GM21390 (cell line): ENCODE data around the gene ABHD6.
"Not testable (repeated sequence)": the region's sequence is repeated elsewhere in the genome, so short reads cannot be mapped to it uniquely, and the experiment has no call there.

Experiments
- ATAC-seq: cut with Tn5 transposase; IDR thresholded peaks from one replicate; pipeline ENCODE4 v1.9.1; 2021; ENCODE audit not compliant: unreplicated experiment

The ABHD6 gene

DNA sequence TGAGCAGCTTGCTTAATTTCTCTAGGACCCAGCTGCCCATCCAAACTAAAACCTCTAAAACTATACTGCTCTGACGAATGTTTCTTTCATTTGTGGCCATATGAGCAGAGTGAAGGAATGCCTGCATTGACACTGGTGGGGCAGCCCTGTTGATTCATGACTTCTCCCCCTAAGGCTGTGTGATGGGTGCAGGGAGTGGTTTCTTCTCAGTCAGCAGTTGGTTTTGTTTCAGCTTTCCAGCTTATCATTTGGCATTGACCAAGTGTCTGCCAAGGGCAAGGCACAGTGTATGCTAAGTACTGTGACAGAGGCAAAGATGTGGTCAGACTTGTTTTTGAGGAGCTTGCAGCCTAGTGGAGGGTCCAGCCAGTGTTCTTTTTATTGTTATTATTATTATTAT lies 4.7 kb downstream of the ABHD6 start:
- ATAC-seq, result no peak

DNA sequence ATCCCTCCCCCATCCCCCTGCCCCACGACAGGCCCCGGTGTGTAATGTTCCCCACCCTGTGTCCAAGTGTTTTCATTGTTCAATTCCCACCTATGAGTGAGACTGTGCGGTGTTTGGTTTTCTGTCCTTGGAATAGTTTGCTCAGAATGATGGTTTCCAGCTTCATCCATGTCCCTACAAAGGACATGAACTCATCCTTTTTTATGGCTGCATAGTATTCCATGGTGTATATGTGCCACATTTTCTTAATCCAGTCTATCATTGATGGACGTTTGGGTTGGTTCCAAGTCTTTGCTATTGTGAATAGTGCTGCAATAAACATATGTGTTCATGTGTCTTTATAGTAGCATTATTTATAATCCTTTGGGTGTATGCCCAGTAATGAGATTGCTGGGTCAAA lies 5.3 kb downstream of the ABHD6 start:
- not testable (repeated sequence) for ATAC-seq

DNA sequence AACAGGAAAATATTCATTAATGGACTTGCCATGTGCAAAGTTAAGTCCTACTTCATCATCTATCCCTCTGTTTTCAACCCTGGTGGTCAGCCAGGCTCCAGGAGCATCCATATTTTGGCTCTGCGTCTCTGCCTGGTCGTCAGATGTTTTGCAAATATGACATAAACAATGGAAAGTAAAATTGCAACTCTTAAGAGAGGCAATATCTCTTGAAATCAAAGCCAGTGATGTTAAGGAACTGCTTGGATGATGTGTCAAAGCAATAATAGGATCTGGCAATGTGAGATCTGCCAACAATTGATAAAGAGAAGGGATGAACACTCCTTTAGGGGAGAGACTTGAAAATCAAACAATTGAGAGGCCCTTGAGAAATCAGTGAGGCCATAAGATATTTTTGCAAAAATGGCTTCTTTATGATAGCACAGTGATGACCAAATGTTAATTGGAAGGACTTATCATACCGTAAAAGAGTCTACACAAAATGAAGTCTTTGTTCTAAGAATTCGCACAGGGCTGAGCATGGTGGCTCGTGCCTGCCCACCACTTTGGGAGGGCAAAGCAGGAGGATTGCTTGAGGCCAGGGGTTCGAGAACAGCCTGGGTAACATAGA lies 6.5 kb downstream of the ABHD6 start:
- ATAC-seq, result no peak

DNA sequence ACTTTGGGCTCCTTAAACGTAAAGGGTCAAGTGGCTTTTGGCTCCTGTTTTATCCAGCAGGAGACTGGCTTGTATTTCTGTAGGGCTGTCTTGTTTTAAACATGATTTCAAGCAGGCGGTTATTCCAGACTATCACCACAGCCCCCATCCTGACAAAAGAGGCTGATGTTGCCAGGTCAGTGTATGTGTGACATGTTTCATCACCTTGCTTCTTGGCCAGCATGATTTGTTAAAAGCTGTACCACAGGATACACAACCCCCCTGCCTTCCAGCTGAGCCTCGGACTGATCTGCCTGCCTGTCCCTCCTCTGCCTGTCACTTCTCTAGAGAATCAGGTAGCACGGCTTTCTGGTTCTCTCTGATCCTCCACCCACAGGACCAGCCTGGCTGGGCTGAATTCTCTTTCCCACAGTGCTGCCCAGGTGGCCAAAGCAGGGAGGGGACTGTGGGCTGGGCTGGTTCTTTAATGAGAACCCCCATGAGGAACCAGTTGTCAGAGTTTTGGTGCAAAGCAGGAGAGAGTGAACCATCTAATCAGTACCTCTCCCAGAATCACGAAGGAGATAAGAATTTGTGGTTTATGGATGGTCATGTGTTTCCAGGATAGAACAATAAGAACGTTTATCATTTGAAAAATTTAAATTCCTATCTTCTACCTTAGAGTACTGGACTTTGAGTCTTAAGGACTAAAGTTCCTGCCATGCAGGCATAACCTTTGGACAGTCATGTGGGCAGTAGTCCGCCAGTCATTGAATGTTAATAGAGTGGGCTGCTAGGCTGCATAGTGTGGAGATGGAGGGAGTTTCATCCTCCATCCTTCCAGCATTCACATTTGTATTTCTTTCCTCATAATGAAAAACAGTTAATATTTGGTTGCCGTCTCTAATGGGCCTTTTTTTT lies 8.8 kb downstream of the ABHD6 start:
- ATAC-seq, result no peak

DNA sequence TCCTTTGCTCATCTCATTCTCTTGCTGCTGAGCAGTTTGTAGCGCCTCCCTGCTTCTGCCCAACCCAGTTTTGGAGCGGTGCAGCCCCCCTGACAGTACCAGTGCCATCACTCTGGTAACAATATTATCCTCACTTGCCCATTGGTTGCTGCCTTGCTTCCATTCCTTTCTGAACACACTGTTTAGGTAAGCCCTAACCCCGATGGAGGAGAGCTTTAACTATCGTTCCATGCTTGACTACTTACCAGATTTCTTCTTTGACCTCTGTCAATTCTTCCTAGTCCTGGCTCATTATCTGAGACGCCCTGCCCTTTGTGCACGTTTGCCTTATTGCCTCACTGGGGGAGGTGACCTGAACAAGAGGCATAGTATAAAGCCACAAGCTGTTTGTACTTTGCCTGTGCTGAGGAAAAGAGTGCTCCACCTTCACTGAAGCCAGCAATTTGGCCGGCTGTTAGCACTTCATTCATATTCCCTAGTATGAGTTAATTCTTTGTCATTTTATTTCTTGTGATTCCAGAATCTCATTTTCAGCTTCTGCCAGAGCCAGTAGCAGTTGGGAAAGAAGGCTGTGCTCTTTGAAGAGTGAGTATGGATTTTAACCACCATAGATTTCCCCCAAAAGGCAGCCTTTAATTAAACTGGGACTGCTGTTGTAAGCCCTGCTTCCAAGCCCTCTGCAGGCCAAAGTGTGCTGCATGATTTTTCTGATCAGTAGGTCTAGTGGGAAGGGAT lies 11.9 kb downstream of the ABHD6 start:
- ATAC-seq, result no peak

DNA sequence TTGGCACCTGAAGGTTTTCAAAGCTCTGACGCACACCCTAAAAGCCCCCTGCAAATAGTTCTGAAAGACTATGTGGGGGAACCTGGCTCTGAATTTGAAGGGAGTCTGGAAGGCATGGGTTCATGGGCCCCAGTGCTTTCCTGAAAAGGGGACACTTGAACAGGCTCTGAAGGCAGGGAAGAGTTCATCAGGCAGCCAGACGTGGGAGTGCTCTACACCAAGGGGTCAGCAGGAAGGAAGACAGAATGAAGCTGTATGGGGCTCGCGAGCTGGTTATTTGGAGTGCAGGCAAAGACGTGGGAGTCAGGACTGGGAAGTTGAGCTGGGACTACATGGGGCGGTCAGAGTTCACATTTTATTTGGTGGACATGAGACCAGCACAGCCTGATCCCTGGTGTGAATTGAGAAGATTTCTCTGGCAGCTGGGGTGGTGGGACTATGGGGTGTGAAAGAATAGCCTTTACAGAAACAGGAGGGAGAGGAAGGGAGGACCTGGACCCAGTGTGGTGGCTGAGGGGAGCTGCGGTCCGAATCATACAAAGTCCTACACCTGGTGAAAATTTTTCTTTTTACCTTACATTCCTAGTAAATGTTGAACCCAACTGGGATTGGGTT lies 12.6 kb downstream of the ABHD6 start:
- no peak for ATAC-seq

DNA sequence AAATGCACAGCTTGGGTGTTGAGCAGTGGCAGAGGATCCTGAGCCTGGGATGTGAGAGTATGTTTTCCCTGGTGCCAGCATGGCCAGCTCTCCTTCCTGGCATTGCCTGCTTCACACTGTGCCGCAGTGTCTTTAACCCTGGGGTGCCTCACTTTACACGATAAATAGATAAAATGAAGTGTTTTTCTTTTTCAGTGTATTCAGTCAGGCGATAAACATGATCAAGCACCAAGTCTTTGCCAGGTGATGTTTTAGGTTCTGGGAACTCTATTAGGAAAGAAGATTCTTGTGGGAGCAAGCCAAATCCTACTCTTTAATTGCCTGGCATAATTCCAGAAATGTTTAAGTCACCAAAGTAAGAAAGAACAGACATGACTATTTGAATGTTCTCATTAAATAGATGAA lies 14.0 kb downstream of the ABHD6 start:
- ATAC-seq, result no peak

DNA sequence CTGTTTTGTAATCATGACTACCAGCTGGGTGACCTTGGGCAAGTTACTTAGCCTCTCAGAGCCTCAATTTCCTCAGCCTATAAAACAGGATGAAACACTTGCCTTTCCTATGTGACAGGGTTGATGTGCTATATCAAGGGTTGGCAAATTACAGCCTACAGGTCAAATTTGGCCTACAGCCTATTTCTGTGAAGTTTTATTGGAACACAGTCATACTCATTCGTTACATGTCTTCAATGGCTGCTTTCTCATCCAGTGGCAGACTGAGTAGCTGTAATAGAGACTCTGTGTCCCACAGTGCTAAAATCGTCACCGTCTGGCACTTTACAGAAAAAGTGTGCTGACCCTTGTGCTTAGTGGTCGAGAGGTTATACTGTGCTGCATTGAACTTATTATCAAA lies 16.6 kb downstream of the ABHD6 start:
- no peak for ATAC-seq

DNA sequence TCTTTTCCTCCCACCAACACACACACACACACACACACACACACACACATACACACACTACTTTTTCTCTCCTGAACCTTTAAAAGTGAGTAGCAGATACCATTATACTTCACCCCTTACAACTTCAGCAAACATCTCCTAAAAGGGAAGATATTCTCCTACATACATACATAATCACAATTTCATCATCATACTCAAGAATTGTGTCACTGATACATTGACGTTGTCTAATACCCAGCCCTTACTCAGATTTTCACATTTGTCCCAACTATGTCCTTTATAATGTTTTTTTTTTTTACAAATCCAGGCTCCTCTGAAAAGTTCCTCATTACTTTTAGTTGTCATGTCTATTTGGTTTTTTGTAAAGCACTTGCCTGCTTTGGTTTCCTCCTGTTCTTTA lies 18.5 kb downstream of the ABHD6 start:
- no peak for ATAC-seq

DNA sequence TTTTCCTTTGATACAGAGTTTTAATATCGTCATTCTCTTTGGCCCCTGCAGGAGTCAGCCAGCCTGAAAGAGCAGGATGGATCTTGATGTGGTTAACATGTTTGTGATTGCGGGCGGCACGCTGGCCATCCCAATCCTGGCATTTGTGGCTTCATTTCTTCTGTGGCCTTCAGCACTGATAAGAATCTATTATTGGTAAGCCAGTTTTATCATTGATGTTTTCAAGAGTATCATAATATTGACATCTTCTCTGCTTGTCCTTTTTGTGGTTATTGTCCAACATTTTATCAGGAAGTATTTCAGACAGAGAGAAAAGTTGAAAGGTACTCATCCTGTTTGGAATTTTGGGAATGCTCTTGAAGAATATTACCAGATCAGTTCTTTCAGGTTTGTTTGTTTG lies 18.9 kb downstream of the ABHD6 start:
- no peak for ATAC-seq

DNA sequence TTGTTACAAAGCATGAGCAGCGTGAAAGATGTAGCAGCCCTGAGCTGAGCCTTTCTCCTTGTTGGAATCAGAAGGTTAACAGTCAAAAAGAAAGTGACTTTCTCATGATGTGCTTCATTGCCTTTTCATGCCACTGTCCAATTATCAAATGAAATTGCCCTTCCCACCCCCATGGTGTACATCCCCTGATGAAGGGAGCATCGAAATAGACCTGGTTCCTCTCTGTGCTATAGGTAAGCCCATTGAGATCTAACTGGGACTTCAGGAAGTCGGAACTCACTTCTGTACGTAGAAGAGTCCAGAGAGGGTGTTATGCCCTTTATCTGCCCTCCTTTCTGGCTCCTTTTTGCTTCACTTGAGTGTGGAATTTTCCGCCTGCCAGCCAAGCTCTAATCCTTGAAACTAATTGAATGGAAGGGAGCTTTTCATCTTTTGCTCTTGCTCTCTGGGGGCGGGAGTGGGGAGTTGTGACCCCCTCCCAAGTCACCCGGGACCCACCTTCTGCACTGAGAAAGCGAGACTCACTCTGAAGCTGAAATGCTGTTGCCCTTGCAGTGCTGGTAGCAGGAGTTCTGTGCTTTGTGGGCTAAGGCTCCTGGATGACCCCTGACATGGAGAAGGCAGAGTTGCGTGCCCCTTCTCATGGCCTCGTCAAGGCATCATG lies 20.9 kb downstream of the ABHD6 start:
- no peak for ATAC-seq

DNA sequence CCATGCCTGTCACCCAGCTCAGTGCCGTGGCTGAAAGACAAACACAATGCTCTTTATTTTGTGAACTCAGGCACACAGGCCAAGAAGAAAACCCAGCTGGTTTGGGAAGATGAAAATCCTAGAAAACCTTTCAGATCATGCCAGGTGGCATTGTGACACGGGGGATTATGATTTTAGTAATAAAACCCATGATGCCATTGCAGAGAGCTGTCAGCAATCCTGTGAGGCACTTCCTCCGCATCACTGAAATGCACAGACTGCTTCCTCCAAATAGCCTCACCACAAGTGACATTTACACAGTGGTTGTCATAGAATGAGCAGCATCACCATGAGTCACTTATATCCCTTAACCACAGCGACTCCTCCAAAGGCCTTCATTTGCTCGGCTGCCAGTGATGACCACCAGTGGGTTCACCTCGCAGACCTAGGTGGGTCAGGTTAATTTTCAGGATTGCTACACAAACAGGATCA lies 22.7 kb downstream of the ABHD6 start:
- ATAC-seq, result no peak

DNA sequence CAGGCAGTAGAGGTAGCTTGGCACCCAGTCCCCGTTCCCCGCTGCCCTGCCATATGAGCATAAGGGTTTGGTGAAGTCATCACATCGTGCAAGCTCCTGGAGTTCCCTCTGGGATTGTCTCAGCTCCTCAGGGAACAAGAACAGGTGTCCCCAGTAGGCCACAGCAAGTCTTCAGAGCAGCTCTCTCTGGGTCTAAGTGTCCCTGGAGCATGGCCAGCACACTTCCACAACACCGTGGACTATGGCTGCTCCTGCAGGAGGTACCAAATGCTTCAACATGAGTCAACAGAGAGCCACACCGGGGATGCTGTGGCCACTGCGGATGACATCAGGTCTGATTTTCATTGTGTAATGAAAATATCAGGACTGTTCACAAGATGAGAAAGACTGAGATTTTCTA lies 23.1 kb downstream of the ABHD6 start:
- no peak for ATAC-seq

DNA sequence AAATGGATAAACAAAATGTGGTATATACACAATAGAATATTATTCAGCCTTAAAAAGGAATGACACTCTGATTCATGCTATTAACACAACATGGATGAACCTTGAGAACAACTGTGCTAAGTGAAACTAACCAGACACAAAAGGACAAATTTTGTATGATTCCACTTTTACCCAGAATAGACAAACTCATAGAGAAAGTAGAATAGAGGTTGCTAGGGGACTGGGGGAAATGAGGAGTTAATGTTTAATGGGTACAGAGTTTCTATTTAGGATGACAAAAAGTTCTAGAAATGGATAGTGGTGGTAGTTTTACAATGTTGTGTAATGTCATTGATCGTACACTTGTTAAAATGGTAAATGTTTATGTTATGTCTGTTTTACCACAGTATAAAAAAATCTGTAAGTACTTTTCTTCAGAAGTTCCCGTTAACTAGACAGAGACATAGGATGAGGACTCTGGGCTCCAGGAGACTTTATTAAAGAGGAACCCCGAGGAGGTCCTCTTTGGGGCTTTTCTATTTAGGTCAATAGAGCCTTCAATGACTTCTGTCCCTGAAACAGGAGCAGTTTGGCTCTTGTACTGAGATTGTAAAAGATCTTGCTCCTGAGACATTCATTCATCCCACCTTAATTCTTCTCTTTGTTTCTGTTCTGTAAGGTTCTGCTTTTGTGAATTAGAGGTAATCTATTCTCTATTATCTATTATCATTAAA lies 24.5 kb downstream of the ABHD6 start:
- ATAC-seq, result peak; percentile 48

DNA sequence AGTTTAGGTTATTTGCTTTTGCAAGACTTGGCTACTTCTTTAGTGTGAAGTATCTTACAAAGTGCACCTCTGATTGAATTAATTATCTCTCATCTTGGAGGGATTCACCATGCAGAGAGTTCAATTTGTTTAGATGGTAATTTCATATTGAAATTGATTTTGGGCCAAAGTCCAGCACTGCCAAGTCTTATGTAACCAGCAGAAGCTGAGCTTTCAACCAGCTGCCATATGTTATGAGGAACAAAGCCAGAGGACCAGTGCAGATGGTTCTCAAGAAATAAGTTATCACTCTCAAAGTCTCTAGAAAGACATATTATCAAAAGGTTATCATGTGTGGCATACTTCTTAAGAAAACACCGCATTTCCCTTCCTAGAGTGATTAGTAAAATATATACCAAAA lies 29.0 kb downstream of the ABHD6 start:
- no peak for ATAC-seq

DNA sequence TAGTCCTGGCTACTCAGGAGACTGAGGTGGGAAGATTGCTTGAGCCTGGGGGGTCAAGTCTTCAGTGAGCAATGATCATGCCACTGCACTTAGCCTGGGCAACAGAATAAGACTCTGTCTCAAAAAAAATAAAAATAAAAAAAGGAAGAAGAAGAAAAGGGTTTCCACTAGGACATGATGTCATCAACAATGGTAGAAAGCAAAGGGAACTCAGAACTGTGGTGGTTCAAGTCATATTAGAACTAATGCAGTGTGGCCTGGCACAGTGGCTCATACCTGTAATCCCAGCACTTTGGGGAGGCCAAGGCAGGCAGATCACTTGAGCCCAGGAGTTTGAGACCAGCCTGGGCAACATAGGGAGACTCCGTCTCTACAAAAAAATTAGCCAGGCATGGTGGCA lies 30.0 kb downstream of the ABHD6 start:
- ATAC-seq, result not testable (repeated sequence)

DNA sequence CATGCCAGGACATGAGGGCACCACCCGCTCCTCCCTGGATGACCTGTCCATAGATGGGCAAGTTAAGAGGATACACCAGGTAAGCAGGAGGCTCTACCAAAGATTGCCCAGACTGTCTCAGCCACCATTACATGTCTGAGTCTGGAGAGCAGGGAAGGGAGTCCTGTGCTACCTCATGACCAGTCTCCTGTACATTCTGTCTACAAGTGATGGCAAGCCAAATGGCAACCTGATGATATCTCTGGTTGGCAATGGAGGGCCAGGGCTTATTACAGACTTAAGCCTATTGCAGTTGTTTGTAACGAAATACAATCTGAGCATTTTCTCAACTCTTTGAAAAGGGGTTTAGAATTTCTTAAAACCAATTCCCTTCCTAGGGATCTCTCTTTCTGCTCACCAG lies 31.8 kb downstream of the ABHD6 start:
- no peak for ATAC-seq

DNA sequence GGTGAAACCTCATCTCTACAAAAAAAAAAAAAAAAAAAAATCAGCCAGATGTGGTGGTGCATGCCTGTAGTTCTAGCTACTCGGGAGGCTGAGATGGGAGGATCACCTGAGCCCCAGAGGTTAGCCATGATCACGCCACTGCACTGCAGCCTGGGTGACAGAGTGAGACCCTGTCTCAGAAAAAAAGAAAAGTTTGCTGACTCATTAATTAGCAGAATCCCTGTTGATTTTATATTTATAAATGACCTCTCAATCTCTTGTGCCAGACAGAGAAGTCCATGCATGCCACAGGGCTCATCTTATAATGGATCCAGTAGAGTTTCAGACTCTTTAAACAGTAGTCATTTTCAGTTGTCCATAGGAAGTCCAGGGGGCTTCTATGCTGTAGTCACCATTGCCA lies 32.9 kb downstream of the ABHD6 start:
- ATAC-seq, result no peak

DNA sequence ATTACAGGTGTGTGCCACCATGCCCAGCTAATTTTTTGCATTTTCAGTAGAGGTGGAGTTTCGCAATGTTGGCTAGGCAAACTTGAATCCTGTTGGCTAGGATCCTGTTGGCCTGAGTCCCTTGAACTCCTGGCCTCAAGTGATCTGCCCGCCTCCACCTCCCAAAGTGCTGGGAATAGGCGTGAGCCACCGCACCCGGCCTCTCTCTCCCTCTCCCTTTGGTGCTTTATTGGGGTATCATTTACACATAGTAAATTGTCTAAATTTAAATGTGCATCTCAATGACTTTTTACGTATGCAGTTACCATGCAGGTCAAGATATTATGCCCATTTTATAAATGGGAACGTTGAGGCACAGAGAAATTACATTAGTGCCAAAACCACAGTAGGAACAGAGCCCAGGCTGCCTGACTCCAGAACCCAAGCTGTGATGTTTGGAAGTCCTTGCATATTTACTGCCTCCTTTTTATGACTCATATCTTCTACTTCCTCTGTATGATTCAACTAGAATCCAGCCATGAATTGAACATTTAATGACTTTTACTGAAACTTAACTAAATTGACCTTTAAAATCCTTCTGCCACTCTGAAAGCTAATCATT lies 34.4 kb downstream of the ABHD6 start:
- ATAC-seq, result no peak

DNA sequence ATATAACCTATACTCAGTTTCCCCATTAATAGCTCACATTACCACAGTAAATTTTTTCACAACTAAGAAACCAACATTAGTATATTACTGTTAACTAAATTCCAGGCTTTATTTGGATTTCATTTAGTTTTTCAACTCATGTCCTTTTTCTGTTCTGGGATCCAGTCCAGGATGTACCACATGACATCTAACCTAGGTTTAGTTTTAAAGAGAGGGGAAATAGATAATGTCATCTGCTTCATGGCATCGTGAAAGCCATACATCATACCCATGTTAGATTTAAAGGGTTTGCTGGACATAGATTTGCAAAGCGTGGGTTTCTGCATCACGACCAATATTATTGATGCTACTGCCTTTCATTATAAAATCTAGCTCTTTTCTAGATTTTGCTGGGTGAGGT lies 35.3 kb downstream of the ABHD6 start:
- ATAC-seq, result no peak
